GM19452 (cell line): ENCODE data around the gene TNRC18.

Source experiments
- ATAC-seq: cut with Tn5 transposase; IDR thresholded peaks from one replicate; pipeline ENCODE4 v1.9.1; 2021; ENCODE audit not compliant: unreplicated experiment

TNRC18 gene

DNA sequence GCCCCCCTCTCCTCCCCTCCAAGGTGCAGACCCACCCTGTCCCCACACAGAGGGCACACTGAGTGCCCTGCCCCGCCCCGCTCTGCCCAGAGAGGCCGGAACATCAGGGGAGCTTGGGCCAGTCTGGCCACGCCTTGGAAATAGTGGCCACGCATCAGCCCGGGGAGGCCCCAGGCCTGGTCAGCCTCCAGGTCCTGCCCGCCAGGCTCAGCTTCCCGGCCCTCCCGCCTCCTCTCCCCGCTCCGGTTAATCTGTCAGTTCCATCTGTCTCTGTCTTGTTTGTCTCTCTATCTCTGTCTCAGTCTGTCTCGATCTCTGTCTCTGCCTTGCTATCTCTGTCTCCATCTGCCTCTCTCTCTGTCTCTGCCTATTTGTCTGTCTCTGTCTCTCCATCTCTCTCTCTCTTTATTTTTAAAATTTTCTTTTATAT, 28.9 kb upstream of the TNRC18 start:
- no peak for ATAC-seq

DNA sequence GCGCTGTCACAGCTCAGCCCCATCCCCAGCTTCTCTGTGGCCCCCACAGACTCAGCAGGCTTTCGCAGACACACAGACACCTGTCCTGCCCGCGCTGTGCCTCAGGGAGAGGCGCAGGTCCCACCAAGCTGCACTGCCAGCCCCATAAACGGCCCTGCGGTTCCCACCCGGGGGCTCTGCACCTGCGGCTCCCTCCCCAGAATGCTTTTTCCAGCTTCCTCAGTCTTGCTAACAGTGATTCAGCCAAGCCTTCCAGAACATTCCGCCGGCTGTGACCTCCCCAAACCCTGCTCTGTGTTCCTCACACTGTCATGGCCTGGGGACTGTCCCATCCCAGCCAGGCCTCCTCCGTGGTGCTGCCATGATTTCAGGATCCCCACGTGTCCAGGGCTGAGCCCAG, 27.8 kb upstream of the TNRC18 start:
- no peak for ATAC-seq

DNA sequence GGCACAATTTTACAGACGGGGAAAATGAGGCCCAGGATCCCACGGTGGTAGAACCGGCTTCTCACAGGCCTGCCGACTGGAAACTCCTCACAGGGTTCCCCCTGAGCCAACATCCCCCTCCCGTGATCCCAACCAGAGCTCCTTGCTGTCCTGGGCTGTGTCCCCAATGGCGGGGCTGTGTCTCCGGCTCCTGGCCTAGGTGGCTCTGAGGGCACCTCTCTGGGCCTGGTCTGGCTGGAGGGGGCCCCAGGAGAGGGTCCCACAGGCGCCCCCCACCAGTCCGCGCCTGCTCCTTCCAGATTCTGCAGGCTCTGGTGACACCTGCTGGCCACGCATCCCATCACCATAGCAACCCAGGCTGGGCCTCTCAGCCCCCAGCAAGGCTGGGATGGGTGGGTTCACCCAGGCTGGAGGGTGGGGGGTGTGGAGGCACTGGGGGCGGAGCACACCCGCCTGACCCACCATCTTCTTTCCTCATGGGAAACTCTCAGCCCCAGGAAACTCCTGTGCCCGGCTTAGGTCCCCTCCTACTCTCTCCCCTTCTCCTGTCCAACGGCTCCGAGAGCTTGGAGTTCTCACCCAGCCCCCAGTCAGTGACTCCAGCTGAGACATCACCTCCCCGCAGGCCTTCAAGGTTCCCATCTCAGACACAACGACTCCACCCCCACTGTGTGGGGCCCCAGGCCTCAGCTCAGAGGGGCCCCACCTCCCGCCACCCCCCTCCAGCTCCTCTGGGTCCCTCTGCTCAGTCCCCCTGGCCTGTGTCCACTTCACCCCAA, 27.1 kb upstream of the TNRC18 start:
- no peak for ATAC-seq

DNA sequence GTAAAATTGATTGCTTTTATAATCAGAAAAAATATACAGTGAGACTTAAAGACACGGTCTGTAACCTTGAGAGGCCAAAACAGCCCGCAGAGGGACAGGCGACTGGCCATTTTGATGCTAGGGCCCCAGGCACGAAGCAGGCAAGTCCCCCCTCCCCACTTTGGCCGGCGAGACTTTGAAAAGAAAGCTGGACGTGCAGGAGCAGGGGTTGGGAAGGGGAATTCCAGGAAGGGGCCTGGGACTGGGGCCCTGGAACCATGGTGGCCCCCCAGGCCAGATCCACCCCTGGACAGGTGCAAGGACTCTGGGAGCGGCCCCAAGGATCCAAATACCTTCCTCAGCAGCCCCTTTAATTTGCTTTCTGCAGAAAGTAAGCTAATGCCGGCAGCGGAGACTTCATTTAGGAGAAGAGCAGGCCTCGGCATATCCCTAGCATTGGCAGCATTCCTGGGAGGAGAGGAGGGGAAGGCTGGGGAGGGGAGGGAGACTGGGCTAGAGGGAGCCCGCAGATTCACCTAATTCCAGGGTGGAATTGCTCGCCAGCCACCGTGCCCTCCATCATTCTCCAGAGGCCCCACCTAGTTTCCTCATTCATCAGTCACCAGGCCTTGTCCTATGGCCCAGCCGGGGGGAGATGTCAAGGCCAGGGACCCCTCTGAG, 24.9 kb upstream of the TNRC18 start:
- ATAC-seq = no peak

DNA sequence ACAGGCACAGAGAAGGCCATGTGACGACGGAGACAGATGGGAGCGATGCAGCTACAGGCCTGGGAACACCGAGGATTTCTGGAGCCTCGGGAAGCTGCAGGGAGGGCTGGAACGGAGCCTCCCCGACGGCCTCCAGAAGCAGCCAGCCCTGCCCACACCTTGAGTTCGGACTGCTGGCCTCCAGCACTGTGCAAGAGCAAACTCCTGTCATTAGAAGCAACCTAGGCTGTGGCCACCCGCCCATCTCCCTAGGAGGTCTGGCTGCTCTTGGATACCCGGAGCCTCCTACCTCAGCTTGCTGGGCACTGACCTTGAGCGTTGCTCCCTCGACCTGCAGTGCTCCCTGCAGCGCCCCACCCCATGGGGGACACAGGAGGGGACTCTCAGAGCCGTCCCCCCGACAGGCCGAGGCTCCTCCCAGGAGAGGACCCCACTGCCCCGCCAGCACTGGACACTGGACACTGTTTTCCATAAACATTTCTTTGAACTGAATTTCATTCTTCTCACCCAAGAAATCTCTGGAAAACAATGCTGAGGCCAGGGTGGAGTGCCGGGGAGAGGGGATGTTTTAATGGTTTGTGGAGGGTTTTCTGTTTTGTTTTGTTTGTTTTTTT, 22.5 kb upstream of the TNRC18 start:
- ATAC-seq = no peak

DNA sequence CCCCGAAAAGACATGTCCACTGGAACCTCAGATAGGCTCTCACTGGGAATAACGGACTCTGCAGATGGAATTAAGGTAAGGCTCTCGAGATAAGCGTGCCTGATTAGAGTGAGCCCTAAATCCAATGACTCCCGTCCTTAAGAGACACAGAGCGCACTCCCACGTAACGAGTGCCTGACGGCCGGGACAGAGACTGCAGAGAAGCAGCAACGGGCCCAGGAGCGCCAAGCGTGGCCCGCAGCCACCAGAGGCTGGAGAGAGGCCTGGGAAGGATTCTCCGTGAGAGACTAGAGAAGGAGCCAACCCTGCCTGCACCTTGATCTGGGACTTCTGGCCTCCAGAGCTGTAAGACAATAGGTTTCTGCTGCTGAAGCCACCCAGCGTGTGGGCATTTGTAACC, 20.0 kb upstream of the TNRC18 start:
- no peak for ATAC-seq

DNA sequence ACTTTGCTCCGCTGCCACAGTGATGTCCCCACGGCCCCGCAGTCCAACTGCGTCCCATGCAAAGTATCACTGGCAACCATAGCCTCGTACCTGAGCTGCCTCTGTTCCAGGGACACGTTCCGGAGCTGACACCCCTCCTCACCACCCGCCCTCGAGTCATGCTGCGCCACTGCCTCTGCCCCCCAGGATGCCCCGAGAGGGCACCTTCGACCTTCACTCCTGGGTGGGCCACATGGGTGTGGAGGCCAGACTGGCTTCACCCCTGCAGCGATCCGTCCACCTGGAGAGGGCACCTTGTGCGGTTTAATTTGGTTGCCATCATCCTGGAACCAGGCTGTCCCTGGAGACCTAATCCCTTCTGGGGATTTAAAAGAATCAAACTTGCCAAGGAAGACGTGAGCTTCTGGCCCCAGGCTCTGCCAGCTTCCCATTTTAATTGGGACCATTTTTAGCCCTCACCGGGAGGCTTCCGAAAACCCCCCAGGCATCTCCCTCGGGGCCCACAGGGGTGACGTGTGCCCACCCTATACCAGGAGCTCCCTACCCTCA, 19.2 kb upstream of the TNRC18 start:
- ATAC-seq = no peak

DNA sequence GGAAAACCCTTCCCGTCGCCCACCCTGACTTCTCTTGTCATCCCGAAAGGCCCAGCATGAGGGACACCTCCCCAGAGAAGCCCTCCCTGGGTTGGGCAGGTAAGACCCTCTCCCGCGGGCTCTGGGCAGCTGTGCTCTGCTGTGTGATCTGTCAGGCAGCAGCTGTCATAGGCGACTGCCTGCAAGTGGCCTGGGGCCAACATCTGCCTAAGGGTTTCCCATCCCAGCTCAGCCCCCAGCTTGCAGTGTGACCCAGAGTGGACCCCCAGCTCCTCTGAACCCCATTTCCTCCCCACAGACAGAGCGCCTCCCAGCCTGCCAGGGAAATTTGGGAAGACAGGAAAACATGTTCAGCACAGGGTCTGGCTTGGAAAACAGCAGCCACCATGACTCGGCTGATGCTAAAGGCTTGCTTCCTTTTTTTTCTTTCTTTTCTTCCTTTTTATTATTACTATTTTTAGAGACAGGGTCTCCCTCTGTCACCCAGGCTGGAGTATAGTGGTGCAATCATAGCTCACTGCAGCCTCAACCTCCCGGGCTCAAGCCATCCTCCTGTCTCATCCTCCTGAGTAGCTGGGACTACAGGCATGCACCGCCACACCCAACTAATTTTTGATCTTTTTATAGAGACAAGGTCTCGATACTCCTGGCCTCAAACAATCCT, 18.3 kb upstream of the TNRC18 start:
- ATAC-seq = no peak

DNA sequence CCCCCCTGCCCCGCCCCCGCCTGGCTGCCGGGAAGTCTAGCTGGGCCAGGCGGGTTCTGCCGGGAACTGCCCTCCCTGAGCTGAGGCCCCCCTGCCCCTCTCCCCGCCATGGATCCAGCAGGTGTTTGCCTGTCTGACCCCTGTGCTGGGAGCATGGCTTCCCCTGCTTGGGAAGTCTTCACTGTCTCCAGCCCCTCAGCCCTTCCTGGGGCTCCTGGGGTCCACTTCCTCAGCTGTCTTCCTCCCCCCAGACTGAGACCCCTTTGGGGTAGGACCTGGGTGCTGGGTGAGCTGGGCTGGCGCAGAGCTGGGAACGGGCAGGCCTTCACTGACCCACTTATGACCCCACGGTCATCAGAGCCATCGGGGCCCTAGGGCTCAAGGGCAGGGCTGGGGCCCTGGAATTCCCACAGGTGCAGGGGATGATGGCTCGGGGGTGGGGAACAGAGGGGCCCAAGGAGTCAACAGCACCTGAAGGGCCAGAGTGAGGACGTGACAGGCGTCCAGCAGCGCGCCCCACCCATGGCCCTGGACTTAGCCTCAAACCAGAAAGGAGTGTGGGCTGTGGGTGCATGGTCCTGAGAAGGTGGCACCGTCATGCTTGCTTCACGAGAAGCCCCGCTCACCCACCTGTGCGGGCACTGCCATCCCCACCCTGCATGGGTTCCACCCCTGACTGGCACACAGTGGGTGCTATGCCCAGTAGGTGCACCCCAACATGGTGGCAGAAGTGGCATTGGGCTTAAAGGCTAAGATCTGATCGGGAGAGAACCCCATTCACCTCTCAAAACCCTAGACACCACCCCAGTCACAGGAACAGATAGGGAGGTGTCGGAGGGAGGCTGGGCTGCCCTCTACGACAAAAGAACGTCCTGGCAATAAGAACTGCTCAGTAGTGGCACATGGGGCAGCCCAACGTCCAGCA, 16.2 kb upstream of the TNRC18 start:
- no peak for ATAC-seq

DNA sequence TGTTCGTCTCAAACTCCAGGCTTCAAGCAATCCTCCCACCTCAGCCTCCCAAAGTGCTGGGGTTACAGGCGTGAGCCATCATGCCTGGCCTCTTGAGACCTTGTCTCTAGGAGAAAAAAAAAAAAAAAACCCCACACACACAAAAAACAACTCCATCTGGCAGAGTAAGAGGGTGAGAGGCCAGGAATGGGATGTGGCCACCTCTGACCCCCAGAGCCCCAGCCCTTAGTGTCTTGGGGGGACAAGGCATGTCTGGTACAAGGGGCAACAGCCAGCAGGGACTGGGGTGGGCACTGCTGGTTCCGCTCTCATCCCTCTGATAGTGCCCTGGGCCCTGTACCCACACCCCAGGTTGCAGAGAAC, 15.6 kb upstream of the TNRC18 start:
- ATAC-seq = no peak

DNA sequence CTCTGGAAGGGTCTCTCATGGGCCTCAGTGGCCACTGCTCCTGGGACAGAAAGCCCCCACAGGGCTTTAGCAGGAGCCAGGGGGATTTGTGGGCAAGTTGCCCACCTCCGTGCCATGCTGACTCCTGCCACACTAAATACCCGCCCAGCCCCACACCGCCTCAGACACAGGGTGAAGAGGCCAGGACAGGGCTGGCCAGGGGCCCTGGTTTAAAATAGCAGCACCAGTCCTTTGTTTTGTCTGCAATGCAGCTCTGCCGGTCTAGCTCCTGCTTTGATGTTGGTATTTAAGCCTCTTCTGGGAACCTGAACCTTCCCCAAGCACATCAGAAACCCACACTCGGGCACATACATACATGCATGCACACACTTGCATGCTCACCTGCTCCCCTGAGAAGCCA, 14.4 kb upstream of the TNRC18 start:
- no peak for ATAC-seq

DNA sequence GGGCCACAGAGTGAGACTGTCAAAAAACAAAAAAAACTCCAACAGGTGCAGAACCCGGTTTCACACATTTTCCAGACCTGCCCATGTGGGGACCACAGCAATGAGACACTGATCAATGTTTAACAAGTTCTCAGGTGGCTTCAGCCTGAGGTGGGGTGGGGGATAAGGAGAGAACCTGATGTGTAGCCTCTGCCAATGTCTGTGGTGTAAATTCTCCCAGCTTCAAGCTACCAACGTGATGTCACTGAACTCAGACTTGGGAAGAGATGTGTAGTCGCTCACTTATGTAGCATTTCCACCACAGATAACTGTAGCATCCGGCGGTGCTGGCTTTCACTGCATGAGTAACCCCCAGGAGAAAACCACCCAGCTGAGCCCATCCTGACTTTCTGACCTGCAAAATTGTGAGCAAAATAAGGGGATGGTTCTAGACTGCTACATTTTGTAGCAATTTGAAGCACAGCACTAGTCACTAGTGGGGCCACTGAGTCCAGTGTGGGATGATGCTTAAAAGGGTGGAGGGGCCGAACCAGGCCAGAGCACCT, 13.8 kb upstream of the TNRC18 start:
- no peak for ATAC-seq

DNA sequence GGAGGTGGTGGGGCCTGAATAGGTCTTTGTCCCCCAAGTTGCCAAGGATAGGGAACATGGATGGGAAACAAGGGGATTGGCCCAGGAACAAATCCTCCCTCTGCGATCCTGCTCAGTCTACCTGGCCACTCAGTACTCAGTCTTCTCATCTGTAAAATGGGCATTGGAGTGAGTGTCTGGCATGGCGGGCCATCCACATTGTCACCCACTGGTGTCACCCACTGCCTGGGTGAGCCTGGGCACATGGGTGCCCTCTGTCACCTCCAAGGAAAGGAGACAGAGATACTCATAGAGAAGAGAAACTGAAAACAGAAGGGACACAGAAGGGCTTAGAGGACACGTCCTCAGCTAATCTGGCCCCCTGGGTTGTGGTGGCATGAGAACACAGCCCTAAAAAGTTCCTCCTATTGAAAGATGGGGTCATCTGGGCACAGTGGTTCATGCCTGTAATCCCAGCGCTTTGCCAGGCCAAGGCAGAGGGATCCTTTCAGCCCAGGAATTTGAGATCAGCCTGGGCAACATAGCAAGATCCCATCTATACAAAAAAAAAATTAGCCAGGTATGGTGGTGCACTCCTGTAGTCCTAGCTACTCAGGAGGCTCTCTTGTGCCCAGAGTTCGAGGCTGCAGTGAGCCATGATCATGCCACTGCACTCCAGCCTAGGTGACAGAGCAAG, 12.5 kb upstream of the TNRC18 start:
- ATAC-seq = no peak

DNA sequence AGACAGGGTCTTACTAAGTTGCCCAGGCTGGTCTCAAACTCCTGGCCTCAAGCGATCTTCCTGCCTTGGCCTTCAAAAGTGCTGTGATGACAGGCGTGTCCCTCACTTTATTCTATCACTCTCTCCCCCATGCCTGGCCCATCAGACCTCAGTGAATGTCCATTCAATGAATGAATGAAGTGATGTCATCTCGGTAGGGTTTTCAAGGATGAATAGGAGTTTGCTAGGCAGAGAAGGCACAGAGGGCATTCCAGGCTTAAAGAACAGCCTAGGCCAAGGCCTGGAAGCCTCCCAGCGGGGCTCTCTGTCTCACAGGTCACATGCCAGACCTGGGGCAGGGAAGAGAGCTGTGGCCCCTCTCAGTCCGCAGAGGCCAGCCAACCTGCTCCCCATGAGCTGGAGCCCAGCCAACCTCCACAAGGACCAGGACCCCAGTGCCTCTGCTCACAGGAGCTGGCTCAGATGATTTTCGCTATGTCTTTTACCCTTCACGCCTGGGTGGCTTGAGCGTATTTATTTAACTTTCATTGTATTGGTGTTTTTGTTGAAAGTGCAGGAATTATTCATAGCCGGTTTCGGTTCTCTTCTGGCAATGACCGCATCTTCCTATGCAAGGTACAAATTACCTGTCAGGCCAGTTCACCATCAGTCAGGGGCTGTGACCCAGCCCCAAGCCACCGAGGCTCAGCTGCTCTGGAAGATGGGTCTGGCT, 11.8 kb upstream of the TNRC18 start:
- ATAC-seq = no peak

DNA sequence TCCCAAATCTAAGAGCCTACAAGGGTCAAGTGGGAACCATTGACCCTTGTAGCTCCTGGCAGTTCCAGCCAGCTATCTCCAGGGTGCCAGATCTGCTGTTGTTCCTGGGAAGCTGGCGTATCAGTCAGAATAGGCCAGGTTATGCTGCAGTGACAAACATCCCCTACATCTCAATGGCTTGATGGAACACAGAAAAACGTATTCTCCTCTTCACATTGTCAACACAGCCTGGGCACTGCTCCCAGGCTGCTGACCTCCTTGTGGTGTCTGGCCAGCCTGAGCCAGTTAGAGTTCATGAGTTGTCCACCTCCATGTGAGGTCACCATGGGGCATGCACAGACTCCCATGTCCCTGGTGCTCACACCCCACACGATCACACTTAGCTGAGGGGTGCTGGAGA, 9.5 kb upstream of the TNRC18 start:
- ATAC-seq = no peak

DNA sequence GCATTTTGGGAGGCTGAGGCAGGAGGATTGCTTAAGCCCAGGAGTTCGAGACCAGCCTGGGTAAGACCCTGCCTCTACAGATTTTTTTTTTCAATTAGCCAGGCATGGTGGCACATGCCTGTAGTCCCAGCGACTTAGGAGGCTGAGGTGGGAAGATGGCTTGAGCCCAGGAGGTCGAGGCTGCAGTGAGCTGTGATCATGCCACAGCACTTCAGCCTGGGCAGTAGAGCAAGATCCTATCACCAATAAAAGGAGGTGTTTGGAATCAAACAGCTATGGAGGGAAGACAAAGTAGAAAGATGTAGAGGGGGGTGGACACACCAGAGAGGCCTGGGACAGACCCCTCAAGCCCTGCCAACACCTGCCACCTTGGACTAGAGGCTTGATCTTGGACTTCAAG, 9.1 kb upstream of the TNRC18 start:
- ATAC-seq = no peak

DNA sequence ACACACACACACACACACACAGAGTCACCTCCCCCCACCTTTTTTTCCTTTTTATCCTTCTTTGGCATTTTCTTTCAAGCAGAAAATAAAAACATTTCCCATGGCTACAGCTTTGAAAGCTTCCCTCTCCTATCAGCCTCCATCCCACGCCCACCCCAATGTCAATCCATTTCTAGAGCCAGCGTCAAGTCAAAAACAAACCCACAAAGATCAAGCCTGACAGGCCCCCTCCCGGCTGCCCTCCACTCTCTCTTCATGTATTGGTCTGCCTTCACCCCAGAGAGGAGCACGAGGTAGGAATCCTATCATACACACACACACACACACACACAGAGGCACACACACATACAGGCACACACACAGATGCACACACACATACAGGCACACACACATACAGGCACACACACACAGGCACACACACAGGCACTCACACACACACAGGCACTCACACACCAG, 8.0 kb upstream of the TNRC18 start:
- no peak for ATAC-seq

DNA sequence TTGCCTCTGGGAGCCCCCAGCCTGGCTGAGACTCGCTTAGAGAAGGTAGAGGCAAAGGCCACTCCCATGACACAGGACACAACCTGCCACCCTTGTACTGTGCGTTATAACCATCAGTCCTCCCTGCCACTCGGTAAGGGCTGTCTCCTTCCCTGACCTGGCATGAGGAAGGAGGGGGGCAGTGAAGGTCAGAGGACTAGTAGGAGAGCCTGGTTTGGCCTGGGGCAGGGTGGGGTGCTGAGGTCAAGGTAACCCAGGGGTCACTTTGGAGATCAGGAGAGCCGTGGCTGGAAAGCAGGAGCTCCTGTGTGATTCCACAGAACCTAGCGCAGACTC, 6.9 kb upstream of the TNRC18 start:
- no peak for ATAC-seq
